GM04504 (cell line): ENCODE data around the gene SLC25A11.

Experiments
- DNase-seq: peaks from one replicate; pipeline ENCODE4 v3.0.0-alpha.2; 2012; ENCODE audit warnings: low read depth

SLC25A11 gene, protein sequence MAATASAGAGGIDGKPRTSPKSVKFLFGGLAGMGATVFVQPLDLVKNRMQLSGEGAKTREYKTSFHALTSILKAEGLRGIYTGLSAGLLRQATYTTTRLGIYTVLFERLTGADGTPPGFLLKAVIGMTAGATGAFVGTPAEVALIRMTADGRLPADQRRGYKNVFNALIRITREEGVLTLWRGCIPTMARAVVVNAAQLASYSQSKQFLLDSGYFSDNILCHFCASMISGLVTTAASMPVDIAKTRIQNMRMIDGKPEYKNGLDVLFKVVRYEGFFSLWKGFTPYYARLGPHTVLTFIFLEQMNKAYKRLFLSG

DNA sequence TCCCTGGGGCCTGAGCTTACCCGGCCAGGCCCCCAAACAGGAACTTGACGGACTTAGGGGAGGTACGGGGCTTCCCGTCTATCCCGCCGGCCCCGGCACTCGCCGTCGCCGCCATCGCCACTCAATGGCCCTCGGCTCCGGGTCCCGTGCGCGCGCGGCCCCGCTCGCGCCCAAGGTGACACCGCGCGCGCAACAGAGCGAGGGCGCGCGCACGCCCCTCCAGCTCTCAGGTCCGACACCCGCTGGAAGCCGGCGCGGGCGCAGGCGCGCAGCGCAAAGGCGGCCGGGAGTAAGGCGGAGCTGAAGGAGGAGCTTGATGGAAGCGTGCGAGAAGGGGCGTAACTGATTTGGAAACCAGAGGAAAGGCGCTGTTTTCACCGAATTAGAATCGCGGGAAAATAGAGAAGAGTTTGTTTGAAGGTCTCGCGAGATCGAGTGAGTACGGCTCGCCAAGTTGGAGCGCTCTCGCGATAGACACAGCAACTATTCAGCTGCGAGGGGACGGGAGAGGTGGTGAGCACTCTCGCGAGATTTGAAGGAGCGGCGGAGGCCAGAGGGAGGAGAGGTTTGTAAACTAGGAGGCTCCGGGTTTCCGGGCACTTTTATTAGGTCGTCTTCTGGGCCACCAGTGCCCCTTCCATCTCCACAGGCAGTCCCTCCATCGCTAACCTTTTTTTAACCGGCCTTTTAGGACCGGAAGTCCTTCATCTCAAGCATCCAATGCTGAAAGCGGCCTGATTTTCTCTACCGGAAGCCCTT lies at the start of gene SLC25A11, which contains the start of gene RNF167:
TSS of gene SLC25A11 (minus strand) at position 251 of the 759 bp plus-strand sequence. CDS start at position 115, 136 bp downstream.
TSS of gene RNF167 (plus strand) at position 473 of the 759 bp plus-strand sequence. CDS start 642 bp downstream, outside the sequence.
- peak; percentile 100 for DNase-seq

DNA sequence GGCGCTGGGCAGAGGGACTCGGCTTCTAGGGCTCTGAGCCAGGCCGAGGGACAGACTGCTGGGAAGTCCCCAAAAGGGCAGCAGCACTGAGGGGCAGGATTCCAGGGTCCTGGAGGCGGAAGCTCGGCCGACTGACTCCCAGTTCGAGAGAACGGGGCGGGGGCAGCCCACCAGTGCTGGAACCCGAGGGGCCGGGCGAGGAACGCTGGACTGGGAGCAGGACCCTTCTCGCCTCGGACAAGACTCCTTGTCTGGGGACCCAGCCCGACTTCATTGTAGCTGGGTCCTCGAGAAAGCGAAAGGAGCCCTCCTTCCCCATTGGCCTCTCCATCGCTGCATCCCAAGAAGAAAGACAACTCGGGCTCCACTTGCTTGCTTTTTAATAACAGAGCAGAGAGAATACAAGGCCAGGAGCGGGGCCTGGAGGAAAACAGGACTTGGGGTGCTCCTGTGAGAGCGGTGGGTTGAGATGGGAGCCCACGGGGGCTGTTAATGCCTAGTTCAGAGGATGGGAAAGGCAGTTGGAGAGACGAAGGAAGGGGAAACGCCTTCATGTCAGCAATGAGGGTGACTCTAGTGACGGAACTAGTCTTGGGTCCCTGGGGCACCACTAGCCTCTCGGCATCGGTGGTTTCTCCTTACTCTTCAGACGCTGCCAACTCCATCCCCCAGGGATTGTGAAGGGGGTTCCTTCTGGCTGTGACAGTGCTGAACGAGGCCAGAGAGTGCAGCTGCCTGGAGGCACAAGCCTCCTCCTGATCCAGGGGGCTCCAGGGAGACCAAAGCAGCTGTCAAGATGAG lies 48.1 kb upstream of the SLC25A11 start:
- no peak for DNase-seq

DNA sequence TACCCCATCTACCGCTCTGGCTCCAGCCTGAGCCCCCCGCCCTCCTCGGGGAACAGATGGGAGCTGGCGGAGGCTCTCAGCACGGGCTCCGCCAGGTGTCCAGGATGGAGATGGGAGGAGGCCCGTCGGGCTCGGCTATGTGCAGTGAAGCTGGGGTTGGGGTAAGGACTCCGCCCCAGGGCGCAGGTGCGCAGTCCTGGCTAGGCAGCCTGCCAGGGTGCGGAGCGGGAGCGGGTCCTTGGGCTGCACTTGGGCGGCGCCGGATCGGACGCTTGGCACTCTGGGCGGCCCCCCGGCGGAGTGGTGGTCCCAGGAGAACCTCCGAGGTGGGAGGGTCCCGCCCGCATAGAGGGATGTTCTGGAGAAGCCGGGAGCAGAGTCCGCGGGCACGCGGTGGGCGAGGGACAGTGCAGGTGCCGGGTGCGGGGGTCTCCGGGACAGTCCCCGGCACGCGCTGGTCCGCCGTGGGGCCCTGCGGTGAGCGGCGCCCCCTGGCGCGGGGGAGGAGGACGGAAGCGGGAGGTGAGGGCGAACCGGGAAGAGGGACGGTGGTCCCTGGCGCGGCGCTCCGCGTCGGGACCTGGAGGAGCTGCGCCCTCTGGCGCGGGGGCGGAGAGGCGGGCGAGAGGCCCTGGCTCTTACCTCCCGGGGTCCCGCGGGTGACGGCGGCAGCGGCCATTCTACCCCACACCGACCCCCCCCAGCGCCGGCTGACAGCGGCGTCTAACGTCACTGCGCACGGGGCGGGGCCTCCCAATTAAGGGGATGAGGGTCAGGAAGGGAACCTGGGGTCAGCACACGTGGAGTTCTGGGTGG lies 47.3 kb upstream of the SLC25A11 start, which contains the start of gene CAMTA2:
TSS of gene CAMTA2 (minus strand) at position 725 of the 816 bp plus-strand sequence. CDS start 1,453 bp downstream, outside the sequence.
- DNase-seq, result no peak

DNA sequence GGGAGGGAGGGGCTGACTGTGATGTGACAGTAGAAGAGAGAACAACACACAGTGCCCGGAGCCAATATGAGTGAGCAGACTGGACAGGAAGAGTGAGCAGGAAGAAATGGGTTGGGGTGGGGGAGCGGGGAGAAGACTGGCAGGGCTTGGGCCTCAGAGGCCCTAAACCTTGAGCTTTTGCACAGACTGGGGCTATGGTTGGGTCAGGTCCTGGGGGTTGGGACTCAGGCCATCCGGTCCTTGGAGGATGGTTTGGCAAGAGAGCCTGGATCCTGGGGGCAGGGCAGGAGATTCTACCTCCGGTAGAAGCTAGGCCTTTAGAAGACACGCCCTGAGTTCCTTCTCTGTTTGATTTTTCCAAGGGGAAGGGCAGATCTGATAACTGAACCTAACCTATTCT lies 46.6 kb upstream of the SLC25A11 start:
- DNase-seq, result no peak

DNA sequence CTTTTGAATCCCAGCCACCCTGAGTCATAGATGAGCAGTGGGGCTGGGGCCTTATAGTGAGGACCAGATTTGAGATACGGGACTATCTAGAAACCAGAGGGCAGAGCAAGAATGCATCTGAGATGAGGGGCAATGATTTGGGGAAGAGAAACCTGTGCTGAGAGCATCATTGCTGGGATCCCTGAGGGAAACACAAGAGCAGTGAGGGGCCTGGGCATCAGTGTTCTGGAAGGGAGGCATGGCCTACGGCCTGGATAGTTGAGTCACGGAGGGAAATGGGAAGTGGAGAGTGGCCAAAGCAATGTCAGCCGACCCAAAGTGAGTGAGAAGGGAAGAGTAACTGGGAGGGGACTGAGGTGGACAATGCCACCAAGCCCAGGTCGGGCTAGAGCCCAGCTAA lies 42.5 kb upstream of the SLC25A11 start:
- no peak for DNase-seq

DNA sequence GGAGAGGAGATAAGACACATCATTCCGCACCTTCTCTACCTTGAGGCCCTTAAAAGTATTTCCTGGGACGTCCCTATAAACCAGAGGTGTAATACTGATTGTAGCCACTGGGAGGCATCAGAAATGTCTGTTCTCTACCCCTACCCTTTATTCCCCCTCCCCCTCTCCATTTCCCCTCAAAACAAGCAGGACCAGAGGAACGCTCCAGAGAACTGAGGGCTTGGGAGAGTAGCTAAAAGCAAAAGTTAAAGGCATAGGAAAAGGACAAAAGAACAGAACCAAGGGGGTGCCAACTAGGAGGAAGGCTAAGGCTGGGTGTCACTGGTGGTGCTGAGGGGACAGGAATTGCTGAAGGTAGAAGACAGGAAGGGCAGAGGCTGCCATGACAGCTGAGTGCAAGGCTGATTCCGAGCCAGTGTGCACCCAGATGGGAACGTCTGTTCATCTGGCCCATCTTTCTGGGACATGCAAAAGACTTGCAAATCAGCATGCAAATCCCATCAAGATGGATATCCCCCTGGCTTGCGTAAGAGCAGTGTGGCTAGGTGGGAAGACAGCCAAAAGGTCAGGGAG lies 40.9 kb upstream of the SLC25A11 start:
- DNase-seq, result no peak

DNA sequence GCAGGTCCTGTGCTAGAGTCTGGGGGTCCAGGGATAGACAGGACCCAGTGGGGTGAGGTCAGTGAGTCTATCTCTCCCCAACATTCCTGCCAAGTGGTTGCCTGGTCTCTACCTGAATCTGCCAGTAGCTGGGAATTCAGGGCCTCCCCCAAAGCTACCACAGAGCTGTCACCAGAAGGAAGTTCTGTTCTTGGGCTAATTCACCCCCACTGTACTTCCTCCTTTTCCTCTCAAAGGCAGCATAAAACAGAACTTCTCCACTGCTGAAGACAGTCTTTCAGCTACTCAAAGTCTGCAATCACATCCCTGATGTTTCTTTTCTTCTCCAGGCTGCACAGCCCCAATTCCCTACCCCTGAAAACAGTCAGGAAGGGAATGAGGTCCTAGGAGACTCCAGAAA lies 38.9 kb upstream of the SLC25A11 start:
- DNase-seq, result no peak

DNA sequence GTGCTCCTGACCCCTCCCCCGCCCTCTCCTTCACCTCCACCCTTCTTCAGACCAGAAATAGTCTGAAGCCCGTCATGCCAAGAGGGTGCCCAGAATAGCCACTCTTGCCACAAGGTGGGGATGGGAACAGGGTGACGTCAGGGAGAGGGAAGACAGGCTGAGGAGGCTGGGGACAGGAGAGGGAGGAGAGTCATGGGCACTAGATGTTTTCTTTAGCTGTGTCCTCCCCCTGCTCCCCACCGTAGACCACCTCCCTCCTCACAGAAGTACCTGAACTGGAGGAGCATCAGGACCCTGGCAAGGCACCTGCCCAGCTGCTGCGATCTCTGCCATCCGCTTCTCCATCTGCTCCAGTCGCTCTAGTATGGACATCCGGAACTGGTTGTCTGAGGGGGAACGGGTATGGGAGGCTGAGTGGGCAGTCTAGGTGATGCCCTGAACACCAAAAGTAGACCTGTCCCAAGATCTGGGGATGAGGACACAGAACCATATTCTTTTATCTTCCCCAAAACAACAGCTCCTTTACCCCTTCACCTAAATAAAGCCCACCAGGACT lies 34.3 kb upstream of the SLC25A11 start:
- DNase-seq, result no peak

DNA sequence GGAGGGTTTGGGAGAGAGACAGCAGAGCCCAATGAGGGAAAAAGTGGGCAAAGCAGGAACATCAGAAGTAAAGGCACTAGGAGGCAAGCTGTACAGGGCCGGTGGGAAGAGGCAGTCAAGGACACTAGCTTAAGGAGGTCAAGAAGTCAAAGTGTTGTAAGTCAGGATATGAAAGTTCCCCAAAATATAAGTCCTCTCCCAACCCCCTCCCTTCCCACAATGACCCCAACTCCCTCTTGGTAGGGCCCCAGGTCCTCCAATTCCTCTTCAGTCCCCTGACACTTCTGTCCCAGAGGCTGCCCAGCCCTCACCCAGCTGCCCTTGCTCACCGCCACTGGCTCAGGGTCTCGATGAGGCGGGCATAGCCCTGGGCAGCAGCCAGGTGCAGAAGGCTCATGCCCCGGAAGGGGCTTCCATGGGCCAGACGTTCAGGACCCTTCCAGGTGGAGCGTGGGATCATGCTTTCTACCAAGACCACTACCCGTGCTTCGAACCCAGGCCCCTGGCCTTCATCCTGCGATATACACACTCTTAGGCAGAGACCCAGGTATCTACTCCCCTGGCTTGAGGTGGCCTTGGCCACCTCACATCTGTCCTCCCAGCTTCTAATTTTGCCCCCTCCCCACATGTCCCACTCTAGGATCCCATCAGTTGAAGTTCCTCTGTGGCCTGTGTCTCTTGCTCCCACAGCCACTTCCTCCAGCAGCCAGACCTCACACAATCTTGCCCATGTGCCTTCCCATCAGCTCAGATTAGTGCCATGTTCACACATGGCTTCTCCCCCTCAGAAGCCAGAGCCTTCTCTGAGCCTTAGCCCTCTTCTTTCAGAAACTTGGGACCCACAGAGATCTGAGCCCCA lies 33.6 kb upstream of the SLC25A11 start:
- DNase-seq, result no peak

DNA sequence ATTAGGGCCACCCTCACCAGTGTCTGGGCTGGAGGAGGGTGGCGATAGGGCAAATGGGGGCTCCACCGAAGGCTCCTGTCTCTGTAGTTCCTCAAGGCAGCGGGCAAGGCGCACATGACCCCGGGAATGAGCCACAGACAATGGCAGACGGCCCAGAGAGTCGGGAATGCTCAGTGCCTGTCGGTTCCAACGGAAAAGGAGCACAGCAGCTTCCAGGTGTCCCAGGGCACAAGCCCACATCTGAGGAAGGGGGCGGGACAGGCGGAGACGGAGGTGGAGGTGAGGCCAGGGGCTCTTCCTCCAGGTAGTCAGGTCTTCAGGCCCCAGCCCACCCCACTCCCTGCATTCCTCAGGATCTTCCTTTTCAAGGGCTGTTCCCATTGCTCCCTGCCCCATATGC lies 32.9 kb upstream of the SLC25A11 start:
- no peak for DNase-seq

DNA sequence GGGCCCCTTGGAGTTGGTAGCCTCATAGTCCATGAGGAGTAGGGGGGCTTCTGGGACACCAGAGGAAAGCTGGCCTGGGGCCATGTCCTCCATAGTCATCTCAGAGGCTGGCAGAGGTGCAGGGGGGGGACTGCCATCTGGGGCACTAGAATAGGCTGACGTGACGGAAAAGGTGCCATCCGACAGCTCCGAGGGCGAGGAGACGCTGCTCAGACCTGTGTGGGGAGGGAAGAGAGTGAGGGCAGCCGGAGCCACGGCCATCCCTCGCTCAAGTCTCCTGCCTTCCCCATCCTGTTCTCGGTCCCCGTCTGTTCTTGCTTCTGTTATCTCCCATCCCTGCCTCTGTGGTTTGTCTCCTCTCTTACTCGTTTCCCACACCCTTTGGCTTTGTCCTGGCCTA lies 32.5 kb upstream of the SLC25A11 start:
- DNase-seq, result no peak

DNA sequence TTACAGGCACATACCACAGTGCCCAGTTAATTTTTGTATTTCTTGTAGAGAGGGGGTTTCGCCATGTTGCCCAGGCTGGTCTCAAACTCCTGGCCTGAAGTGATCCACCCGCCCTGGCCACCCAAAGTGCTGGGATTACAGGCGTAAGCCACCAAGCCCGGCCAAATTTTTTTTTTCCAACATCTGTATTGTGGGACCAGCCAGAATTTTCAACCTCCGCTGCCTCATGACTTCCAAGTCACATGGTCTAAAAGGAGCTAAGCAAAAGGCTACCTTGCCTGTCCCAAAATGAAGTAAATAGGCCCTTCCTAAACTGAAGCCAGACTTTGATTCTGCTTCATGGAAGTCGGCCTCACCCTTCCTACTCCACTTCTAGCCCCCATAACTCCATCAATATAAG lies 32.0 kb upstream of the SLC25A11 start:
- DNase-seq, result no peak

DNA sequence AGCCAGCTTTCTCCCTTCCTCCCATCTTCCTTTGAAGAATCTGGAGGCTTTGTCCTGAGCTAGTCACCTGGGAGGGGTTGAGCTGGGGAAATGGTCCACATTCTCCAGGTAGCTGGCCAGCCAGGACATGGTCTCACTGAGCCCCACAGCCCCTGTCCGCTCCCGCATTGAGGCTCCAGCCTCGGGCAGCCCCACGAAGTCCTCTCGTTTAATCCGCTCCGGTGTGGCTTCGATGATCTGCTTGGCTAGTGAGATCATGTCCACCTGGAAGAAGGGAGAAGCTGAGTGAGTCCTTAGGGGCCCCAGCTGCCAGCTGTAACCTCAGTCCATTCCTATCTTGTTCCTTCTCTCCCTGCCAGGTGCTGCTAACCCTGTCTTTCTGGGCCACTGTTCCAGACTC lies 30.4 kb upstream of the SLC25A11 start:
- no peak for DNase-seq

DNA sequence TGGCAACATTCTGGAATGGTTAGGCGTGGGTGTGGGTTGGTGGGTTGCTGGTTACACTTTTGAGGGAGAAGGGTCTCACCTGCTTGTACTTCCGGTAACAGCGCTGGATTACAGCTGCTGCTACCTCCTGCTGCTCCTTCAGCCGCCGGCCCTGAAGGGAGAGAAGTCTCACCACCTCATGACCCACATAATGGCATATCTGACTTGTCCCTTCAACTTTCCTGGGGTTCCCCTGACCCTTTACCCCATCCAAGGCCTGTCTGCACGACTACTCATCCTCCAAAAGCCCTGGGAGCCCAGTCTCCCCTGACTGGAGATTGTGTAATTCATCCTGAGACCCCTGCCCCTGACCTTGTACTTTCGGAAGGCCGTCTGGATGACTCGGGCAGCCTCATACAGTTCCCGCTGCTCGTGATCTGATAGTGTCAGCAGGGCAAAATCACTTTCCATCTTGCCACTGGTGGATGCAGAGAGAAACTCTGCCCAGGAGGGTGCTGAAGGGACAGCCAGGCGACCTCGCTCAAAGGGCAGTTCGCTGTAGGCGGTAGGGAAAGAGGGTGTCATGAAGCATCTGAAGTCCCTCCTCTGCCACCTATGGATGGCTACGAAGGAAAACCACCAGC lies 29.8 kb upstream of the SLC25A11 start:
- DNase-seq, result no peak

DNA sequence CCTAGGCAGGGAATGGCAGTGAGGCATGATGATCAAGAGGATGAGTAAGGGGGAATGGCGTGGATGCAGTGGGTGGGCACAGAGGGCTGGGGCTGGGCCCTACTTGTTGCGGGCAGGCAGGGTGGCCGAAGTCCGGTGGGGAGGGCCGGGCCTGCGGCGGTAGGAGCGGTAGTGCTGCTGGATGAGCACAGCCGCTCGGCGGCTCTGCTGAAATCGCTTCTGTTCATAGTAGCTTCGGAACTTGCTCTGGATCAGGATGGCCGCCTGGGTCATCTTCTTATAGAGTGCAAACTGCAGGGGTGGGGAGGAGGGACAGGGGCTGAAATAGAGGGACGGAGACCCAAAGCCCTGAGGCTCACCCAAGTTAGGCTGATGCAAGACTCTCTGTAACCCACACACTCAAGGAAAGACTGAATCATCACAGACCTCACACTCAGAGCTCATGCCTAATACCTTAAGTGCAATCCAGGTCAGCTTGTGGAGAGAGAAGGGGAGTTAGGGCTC lies 29.3 kb upstream of the SLC25A11 start:
- no peak for DNase-seq

DNA sequence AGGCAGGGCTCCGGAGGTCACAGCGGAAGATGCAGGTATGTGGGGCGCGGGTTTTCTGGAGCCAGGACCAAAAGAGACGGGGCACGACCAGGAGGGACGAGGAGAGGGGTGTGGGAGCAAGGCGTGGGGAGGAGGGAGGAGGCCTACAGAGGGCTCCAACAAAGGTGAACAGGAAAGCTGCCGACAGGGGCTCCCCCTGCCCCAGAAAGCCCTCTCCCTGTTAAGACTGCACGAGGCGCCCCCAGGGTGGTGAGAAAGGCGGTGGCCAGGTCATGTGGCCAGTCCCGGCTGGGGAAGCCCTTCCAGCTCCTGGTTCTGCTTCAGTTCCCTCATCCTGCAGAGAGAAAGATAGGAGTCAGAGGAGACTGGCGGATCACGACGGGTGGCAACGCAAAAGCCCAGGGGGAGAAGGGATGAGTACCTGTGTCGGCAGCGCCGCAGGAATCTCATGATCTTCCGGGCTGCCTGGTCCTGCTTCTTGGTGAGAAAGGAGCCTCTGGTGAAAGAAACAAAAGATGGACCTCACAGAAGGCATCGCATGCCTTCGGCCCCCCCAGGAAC lies 28.7 kb upstream of the SLC25A11 start:
- DNase-seq, result no peak

DNA sequence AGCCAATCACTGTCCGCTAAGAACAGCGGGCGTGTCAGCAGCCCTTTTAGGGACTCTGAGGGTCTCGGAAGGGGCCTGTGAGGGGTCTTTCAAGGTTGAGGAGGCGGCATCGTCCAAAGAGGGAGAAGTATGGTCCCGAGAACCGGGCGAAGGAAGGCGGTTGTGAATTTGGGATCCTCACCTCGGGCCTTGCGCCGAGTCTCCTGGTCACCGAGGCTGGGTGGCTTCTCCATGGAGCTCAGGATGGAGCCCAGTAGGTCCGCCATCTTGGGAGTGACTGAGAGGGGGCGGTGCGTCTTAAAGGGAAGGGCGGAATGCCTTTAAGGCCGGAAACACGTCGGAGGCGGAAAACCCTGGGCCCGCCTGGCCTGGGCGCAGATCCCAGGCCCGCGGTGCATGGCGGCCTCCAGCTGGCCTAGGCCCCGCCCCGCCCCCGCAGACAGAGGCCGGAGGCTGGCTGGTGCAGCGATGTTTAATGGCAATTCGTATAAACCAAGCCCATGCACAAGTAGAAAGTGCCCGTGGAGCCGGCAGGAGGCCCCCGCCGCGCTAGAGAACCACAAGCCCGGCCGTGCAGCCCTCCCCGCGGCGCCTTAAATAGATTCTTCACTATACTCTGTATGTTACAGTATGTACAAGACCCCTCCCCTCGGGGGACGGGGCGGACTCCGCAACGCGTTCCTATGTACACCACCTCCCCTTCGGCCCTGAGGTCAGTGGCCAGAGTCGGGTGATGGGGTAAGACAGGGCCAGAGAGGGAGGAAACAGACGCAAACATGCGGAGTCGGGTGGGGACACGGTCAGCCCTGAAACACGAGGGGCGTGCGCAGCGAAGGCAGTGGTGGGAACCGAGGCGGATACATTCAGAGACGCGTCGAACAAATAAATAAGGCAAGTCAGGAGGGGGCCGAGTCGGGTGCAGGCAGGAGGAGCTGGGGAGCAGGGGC lies 28.0 kb upstream of the SLC25A11 start, which contains the start of gene SPAG7:
TSS of gene SPAG7 (minus strand) at position 279 of the 947 bp plus-strand sequence. CDS start at position 266, 13 bp downstream.
- peak; percentile 95 for DNase-seq
